Colonic mucosa (tissue), 4 donors: ENCODE measurements around the gene FZR1. TPM values are rescaled to one million over a fixed set of nuclear protein-coding genes. Genes with fewer than 3 reads are reported as not detected.

Experiments used
- DNase-seq: peaks from one replicate; pipeline ENCODE4 v3.0.0-alpha.2; 2020
- H3K27ac ChIP-seq: fragments of 200-600 bp; one replicate; pipeline ENCODE4 v1.8.0; 2021
- H3K27me3 ChIP-seq: fragments of 200-600 bp; one replicate; pipeline ENCODE4 v1.8.0; 2021
- H3K36me3 ChIP-seq: fragments of 200-600 bp; one replicate; pipeline ENCODE4 v1.8.0; 2021
- H3K4me1 ChIP-seq: fragments of 200-600 bp; one replicate; pipeline ENCODE4 v1.8.0; 2021; ENCODE audit warnings: mild to moderate bottlenecking
- H3K4me3 ChIP-seq: fragments of 200-600 bp; one replicate; pipeline ENCODE4 v1.8.0; 2021
- H3K9ac ChIP-seq, 2 donors: one replicate each; pipeline ENCODE4 v1.7.0; 2013; ENCODE audit warnings: control low read depth in 2 of 2, low read depth in 2 of 2, low read length in 2 of 2
- H3K9me3 ChIP-seq: fragments of 200-600 bp; one replicate; pipeline ENCODE4 v1.8.0; 2021
- intact Hi-C: fragments of 100-400 bp; cut with DNase I; formaldehyde crosslinking; loops from one replicate; pipeline ENCODE4 v1.14.1; 2022
- total RNA-seq, 2 donors: library from RNA; stranded (reverse); fragmentation: NEBNext Ultra II Directional in 1 of 2; extraction: Animal tissue kit (Norgen Biotek cat#: 25700) in 1 of 2; gene quantifications; one replicate each; pipeline ENCODE4 v1.2.1, GENCODE V29; 2021
- TF ChIP-seq, protein P1 (sequence below): fragments of 200-600 bp; IDR thresholded peaks from one replicate; pipeline ENCODE4 v1.8.0; 2022; ENCODE audit warnings: antibody characterized with exemption, mild to moderate bottlenecking
- donor health status: healthy.
- donor health status: DM: no; HTN: no; CAD: no.
- donor health status: DM: no; HTN: no; CAD: no.

FZR1 gene
- total RNA-seq, 2 donors from 2014 or later: 45.8 to 62.5 TPM

DNA sequence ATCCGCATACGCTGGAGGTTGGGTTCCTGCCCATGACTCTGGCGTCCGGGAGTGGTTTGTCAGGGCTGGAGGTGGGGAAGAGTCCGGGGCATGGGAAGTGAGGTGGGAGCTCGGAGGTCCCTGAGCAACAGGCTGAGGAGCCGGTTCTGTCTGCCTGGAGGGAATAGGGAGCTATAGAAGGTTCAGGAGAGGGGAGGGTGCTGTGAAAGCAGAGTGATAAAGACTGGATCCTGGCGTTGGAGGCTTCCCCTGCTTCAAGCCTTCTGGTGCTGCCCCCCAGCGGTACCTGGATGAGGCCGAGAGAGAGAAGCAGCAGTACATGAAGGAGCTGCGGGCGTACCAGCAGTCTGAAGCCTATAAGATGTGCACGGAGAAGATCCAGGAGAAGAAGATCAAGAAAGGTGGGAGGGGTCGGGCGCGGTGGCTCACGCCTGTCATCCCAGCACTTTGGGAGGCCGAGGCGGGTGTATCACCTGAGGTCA lies 69.2 kb downstream of the FZR1 start:
- H3K9me3 ChIP-seq: no peaks in the 10 kb centered on the region
- TF ChIP-seq, protein P1, sequence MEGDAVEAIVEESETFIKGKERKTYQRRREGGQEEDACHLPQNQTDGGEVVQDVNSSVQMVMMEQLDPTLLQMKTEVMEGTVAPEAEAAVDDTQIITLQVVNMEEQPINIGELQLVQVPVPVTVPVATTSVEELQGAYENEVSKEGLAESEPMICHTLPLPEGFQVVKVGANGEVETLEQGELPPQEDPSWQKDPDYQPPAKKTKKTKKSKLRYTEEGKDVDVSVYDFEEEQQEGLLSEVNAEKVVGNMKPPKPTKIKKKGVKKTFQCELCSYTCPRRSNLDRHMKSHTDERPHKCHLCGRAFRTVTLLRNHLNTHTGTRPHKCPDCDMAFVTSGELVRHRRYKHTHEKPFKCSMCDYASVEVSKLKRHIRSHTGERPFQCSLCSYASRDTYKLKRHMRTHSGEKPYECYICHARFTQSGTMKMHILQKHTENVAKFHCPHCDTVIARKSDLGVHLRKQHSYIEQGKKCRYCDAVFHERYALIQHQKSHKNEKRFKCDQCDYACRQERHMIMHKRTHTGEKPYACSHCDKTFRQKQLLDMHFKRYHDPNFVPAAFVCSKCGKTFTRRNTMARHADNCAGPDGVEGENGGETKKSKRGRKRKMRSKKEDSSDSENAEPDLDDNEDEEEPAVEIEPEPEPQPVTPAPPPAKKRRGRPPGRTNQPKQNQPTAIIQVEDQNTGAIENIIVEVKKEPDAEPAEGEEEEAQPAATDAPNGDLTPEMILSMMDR: no peak
- H3K4me1 ChIP-seq: peaks cover 10% of the 10 kb centered on the region
- H3K9ac ChIP-seq: no peak overlapping the region
- no peak overlapping the region for H3K4me3 ChIP-seq
- intact Hi-C loops: no loop called here
- H3K27me3 ChIP-seq: no peaks in the 10 kb centered on the region
- no peaks in the 10 kb centered on the region for H3K36me3 ChIP-seq
- DNase-seq: peak; percentile 28
- no peak overlapping the region for H3K27ac ChIP-seq

DNA sequence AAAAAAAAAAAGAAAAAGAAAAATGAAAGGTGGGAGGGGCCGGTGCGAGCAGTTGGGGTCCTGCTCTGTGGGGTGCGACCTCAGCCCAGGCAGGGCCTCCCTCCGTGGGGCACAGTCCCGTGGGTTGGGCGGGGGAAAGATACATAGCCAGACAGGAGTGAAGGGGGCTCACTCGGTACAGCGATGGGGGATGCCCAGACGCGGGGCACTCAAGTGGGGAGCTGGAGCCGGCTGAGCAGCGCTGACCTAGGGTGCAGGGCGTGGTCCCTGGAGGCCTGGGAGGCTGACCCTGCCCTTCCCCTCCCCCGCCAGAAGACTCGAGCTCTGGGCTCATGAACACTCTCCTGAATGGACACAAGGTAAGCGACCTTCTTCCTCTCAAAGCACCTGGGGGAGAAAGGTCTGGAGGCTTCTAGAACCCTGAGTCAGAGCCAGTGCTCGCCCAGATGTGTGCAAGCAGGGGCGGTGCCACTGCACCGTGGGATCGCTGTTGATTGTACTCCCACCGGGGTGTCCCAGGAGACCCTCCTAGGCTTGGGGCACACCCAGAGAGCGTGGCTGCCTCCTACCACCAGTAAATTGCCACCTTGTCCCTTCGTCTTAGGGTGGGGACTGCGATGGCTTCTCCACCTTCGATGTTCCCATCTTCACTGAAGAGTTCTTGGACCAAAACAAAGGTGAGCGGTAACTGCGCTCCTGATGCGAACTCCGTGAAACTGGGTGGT lies 70.0 kb downstream of the FZR1 start:
- Histone ChIP-seq H3K9ac (peak overlapping the region; percentile 43 to 57), H3K27me3 (no peaks in the 10 kb centered on the region), H3K4me3 (peak overlapping the region; percentile 34), H3K9me3 (no peaks in the 10 kb centered on the region), H3K27ac (peak overlapping the region; percentile 15), H3K4me1 (peaks cover 10% of the 10 kb centered on the region), H3K36me3 (no peaks in the 10 kb centered on the region)
- TF ChIP-seq, protein P1: no peak
- DNase-seq: peak; percentile 49
- intact Hi-C loops: no loop called here

DNA sequence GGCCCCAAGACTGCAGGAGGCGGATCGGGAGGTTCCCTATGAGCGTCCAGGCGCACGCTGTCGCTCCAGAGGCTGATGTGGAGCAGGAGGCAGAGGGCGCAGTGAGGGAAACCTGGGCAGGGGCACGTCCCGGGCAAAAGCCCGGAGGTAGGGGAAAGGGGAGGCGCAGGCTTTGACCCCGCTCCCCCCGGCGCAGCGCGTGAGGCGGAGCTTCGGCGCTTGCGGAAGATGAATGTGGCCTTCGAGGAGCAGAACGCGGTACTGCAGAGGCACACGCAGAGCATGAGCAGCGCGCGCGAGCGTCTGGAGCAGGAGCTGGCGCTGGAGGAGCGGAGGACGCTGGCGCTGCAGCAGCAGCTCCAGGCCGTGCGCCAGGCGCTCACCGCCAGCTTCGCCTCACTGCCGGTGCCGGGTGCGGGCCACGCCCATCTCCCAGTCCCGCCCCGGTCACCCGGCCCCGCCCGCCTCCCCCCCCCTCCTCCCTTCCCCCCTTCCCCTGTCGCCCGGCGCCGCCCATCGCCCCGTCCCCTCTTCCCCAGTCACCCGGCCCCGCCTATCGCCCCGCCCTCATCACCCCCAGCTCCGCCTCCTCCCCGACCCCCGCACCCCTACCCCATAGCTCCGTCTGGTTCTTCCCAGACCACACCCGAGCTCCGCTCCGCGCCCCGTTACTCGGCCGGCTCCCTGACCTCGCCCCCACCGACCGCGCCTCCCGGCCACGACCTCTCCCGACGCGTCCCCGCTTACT lies 70.8 kb downstream of the FZR1 start:
- TF ChIP-seq, protein P1: no peak

DNA sequence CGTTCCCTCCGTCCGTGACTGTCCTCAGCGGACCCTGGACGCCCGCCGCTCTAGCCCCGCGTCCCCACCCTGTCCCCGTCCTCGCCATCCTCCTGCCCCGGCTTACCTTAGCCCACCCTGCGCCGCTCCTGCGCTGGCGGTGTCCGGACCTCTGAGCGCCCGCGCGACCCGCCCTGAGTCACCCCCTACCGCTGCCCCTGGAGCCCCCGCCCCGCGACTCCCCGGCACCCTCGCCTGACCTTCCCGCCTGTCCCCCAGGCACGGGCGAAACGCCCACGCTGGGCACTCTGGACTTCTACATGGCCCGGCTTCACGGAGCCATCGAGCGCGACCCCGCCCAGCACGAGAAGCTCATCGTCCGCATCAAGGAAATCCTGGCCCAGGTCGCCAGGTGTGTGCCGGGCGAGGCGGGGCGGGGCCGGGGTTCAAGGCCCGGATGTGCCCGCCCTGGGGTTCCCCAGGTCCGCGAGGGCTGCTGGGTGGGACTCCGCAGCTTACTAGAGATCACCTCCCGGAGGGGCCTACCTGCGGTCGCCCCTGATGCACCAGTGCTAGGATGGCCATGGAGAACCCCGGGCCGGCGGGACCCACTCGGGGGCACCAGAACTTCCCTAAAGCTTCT lies 71.7 kb downstream of the FZR1 start:
- Histone ChIP-seq H3K27me3 (no peaks in the 10 kb centered on the region), H3K4me3 (no peak overlapping the region), H3K36me3 (no peaks in the 10 kb centered on the region), H3K9me3 (no peaks in the 10 kb centered on the region), H3K27ac (no peak overlapping the region), H3K9ac (no peak overlapping the region), H3K4me1 (peaks cover 10% of the 10 kb centered on the region)
- peak; percentile 83 for DNase-seq
- intact Hi-C loops: no loop called here
- TF ChIP-seq, protein P1: no peak

More for the DNA sequence above, 70.8 kb downstream of the FZR1 start:
- H3K9ac ChIP-seq: peak overlapping the region; percentile 43 to 57
- intact Hi-C loops: no loop called here
- peak overlapping the region; percentile 15 for H3K27ac ChIP-seq
- H3K27me3 ChIP-seq: no peaks in the 10 kb centered on the region
- H3K9me3 ChIP-seq: no peaks in the 10 kb centered on the region
- peaks cover 10% of the 10 kb centered on the region for H3K4me1 ChIP-seq
- H3K36me3 ChIP-seq: no peaks in the 10 kb centered on the region
- H3K4me3 ChIP-seq: peak overlapping the region; percentile 34
- peak; percentile 63 for DNase-seq

DNA sequence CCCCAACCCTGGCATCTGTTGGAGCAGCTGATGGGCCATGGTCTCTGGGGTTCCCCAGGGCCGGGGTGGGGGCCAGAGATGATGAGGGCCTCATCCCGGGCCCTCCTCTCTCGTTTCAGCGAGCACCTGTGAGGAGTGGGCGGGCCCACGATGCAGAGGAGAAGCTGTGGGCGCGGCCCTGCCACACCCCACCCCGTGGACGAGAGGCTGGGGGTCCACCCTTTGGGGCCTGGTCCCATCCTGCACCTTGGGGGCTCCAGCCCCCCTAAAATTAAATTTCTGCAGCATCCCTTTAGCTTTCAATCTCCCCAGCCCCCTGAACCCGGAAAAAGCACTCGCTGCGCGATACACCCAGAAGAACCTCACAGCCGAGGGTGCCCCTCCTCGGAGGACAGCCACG lies 72.3 kb downstream of the FZR1 start:
- no peak overlapping the region for H3K9ac ChIP-seq
- H3K9me3 ChIP-seq: no peaks in the 10 kb centered on the region
- no peak overlapping the region for H3K27ac ChIP-seq
- peaks cover 10% of the 10 kb centered on the region for H3K4me1 ChIP-seq
- intact Hi-C loops: no loop called here
- TF ChIP-seq, protein P1: no peak
- no peaks in the 10 kb centered on the region for H3K27me3 ChIP-seq
- no peak overlapping the region for H3K4me3 ChIP-seq
- DNase-seq: no peak
- H3K36me3 ChIP-seq: no peaks in the 10 kb centered on the region
